ENCODE data around the gene CCDC188. TPM values are rescaled to one million over a fixed set of nuclear protein-coding genes. Genes with fewer than 3 reads are reported as not detected.

Gene CCDC188
- total and polyA plus RNA-seq, 2 of the 13 experiments (the other 11 are each of a cell fraction or from before 2014, with no cell fraction given), result not detected

DNA sequence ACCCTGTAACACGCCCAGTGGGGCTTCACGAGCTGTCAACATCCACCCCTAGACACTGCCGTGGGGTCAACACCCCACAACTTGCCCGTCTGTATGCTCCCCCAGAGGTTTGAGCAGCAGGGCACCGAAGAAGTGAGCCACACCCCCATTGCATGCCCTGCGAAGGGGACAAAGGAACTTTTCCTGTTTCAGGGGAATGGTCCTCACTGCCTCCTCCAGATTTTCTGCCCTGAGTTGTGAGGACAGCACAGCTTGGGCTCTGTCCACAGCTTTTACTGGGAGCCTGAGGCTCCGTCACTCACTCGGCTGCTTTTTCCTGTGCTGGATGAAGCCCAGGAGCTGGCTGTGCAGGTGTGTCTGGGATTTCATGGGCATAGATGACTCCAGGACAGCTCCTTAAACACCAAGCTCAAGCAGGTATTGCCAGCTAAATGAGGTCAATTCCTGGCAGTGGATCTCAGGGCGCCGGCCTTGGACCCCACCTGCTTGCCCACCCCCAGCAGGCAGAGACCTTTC lies 40.2 kb upstream of the CCDC188 start:
- Histone ChIP-seq H3K4me1 (ENCODE audit: insufficient read depth, low read length) (no peaks in the 10 kb centered on the region), H3K27ac (ENCODE audit: extremely low read length, insufficient read depth, low read length) (no peak overlapping the region), H3K4me3 (replicated peaks in 1 of 3; ENCODE audit: insufficient read depth in 1 of 3, low read depth in 2 of 3, low read length in 3 of 3) (no peak overlapping the region), H3K9me3 (ENCODE audit: low read length) (no peaks in the 10 kb centered on the region), H3K79me2 (ENCODE audit: insufficient read depth, low read length) (no peaks in the 10 kb centered on the region), H3K27me3 (ENCODE audit: control insufficient read depth in 1 of 2, insufficient read depth in 2 of 2, low read length in 2 of 2) (peaks cover 17 to 61% of the 10 kb centered on the region in 2 experiments; a peak in 3 of 5 replicates), H3K9ac (ENCODE audit: insufficient read depth, low read depth, low read length) (no peak overlapping the region), H3K36me3 (replicated peaks in 1 of 2; ENCODE audit: control insufficient read depth in 1 of 2, insufficient read depth in 2 of 2, low read length in 2 of 2) (no peaks in the 10 kb centered on the region), H4K20me1 (ENCODE audit: insufficient read depth, low read length) (no peaks in the 10 kb centered on the region), H2AFZ (ENCODE audit: low read length) (no peak overlapping the region), H3K4me2 (ENCODE audit: low read depth, low read length) (no peak overlapping the region)
- intact Hi-C loops (cut with micrococcal nuclease; ENCODE audit: unreplicated experiment) (no loop called here), in situ Hi-C loops (cut with HindIII; ENCODE audit: extremely low pct_ligation_motif_present, low pct_unique_long_range_greater_than_20kb) (no loop called here)
- WGBS (ENCODE audit: low lambda C conversion rate), result 13% methylated on average over 8 of the region's 10 CpGs
- ChIA-PET CTCF (ENCODE audit: low intra/inter-chr PET ratio, low total read pairs) (no interaction called here), POLR2A (no interaction called here)
- TF ChIP-seq ZNF264 (CRISPR knock-in tag; IDR thresholded peaks at IDR 0.05), result no peak
- TF ChIP-seq, protein P1, sequence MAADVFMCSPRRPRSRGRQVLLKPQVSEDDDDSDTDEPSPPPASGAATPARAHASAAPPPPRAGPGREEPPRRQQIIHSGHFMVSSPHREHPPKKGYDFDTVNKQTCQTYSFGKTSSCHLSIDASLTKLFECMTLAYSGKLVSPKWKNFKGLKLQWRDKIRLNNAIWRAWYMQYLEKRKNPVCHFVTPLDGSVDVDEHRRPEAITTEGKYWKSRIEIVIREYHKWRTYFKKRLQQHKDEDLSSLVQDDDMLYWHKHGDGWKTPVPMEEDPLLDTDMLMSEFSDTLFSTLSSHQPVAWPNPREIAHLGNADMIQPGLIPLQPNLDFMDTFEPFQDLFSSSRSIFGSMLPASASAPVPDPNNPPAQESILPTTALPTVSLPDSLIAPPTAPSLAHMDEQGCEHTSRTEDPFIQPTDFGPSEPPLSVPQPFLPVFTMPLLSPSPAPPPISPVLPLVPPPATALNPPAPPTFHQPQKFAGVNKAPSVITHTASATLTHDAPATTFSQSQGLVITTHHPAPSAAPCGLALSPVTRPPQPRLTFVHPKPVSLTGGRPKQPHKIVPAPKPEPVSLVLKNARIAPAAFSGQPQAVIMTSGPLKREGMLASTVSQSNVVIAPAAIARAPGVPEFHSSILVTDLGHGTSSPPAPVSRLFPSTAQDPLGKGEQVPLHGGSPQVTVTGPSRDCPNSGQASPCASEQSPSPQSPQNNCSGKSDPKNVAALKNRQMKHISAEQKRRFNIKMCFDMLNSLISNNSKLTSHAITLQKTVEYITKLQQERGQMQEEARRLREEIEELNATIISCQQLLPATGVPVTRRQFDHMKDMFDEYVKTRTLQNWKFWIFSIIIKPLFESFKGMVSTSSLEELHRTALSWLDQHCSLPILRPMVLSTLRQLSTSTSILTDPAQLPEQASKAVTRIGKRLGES (CRISPR knock-in tag; IDR thresholded peaks at IDR 0.05; ENCODE audit: borderline replicate concordance), result no peak
- no peak for TF ChIP-seq ZNF598 (CRISPR knock-in tag; IDR thresholded peaks at IDR 0.05; ENCODE audit: borderline replicate concordance)
- TF ChIP-seq NR1H2 (CRISPR knock-in tag; IDR thresholded peaks at IDR 0.05; ENCODE audit: borderline replicate concordance, low read depth), result no peak
- no peak for TF ChIP-seq RARG (CRISPR knock-in tag; IDR thresholded peaks at IDR 0.05; ENCODE audit: low read depth)
- no peak for TF ChIP-seq SIX4 (CRISPR knock-in tag; IDR thresholded peaks at IDR 0.05)
- TF ChIP-seq, protein P2, sequence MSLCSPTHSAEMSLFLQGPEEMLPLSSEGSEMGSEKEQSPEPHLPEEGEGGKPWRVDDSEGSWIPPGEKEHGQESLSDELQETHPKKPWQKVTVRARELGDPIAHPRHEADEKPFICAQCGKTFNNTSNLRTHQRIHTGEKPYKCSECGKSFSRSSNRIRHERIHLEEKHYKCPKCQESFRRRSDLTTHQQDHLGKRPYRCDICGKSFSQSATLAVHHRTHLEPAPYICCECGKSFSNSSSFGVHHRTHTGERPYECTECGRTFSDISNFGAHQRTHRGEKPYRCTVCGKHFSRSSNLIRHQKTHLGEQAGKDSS (CRISPR knock-in tag; IDR thresholded peaks at IDR 0.05; ENCODE audit: borderline replicate concordance, low read depth), result no peak
- TF ChIP-seq MED8 (CRISPR knock-in tag; IDR thresholded peaks at IDR 0.05; ENCODE audit: insufficient replicate concordance), result no peak
- BruUV-seq (replicated peaks), result no TSS peak
- DNase-seq (ENCODE audit: low spot score) (no peak), ATAC-seq (no peak), FAIRE-seq (no peak)
